RWPE2 (cell line): ENCODE measurements around the gene GRIK3.

Source experiments
- ATAC-seq: fragments of 200-7000 bp; cut with Tn5 transposase; 3 replicates; pipeline ENCODE4 v1.9.1; 2021; ENCODE audit warnings: low read depth
- DNase-seq: peaks from one replicate; pipeline ENCODE4 v3.0.0-alpha.2; 2020; ENCODE audit warnings: low spot score
- H3K27ac ChIP-seq: fragments of 450-650 bp; 2 replicates; pipeline ENCODE4 v1.5.1; 2017; ENCODE audit warnings: mild to moderate bottlenecking; ENCODE audit not compliant: poor library complexity, severe bottlenecking
- H3K27me3 ChIP-seq: fragments of 250-450 bp; sonication (Bioruptor Pico); 2 replicates; pipeline ENCODE4 v1.5.1; 2021; ENCODE audit warnings: mild to moderate bottlenecking, moderate library complexity; ENCODE audit not compliant: insufficient read depth, poor library complexity, severe bottlenecking
- H3K36me3 ChIP-seq: fragments of 250-450 bp; sonication (Bioruptor Pico); 2 replicates; pipeline ENCODE4 v1.5.1; 2020; ENCODE audit warnings: low read depth, mild to moderate bottlenecking, moderate library complexity
- H3K4me1 ChIP-seq: fragments of 250-450 bp; sonication (Bioruptor Pico); 2 replicates; pipeline ENCODE4 v1.5.1; 2021; ENCODE audit warnings: mild to moderate bottlenecking, moderate library complexity; ENCODE audit not compliant: insufficient read depth, poor library complexity, severe bottlenecking
- H3K4me3 ChIP-seq: fragments of 250-450 bp; sonication (Bioruptor Pico); 2 replicates; pipeline ENCODE4 v1.5.1; 2021; ENCODE audit warnings: mild to moderate bottlenecking, moderate library complexity; ENCODE audit not compliant: severe bottlenecking
- H3K9me3 ChIP-seq: fragments of 250-450 bp; sonication (Bioruptor Pico); 2 replicates; pipeline ENCODE4 v1.5.1; 2021; ENCODE audit warnings: mild to moderate bottlenecking, moderate library complexity; ENCODE audit not compliant: severe bottlenecking
- CTCF ChIP-seq: fragments of 450-650 bp; IDR thresholded peaks from one replicate; pipeline ENCODE4 v1.5.1; 2017; ENCODE audit warnings: mild to moderate bottlenecking, moderate library complexity; ENCODE audit not compliant: poor library complexity, severe bottlenecking

The GRIK3 gene

DNA sequence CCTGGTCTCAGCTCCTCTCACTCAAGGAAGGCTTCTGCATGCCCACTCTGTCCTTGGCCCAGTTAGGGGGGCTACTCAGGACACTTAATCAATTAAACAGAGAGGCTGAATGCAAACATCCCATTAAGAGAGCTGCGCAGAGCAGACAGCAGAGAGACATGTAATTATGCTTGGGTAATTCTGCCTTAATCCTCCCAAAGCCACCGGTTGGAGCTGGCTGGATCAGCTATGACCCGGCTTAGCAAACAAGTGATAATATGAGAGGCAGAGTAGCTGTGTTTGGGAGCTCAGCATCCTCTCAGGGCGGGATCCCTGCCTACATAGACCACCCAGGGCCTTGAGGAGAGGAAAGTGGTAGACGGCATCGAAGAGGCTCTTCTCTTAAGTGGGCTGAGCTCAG is 183.2 kb downstream of the GRIK3 start:
- Histone ChIP-seq H3K27ac (no peak overlapping the region), H3K9me3 (no peaks in the 10 kb centered on the region), H3K4me1 (no peaks in the 10 kb centered on the region), H3K4me3 (no peak overlapping the region), H3K36me3 (no peaks in the 10 kb centered on the region), H3K27me3 (peaks cover 49% of the 10 kb centered on the region)
- no peak for DNase-seq
- ATAC-seq, result no peak
- no peak for TF ChIP-seq CTCF

- Histone ChIP-seq H3K27me3 (peaks cover 40% of the 10 kb centered on the region), H3K4me3 (no peak overlapping the region), H3K36me3 (no peaks in the 10 kb centered on the region), H3K9me3 (no peaks in the 10 kb centered on the region), H3K27ac (no peak overlapping the region), H3K4me1 (no peaks in the 10 kb centered on the region)
- no peak for TF ChIP-seq CTCF
- no peak for ATAC-seq
- DNase-seq, result no peak
Observed at GRCh38 chr1:36849956-36850355, 184.4 kb downstream of the GRIK3 start.

DNA sequence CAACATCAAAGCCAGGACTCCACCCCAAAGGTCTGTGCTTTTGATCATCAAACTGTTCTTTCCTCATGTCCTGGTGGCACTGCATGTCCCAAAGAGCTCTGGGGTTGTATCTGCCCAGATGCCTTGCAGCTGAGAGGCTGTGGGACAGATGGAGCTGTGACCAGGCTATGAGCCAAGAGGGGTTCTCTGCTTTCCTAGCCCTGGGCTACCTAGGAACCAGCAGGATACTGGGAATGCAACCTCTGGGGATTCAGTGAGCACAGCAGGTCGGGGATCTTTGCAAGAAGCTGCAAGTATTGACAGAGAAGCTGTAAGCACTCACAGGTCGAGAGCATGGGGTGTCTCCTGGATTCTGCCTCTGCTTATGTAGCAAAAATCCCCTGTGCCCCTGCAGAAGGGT is 186.6 kb downstream of the GRIK3 start:
- Histone ChIP-seq H3K4me1 (no peaks in the 10 kb centered on the region), H3K27me3 (peaks cover 30% of the 10 kb centered on the region), H3K9me3 (no peaks in the 10 kb centered on the region), H3K4me3 (no peak overlapping the region), H3K36me3 (no peaks in the 10 kb centered on the region), H3K27ac (no peak overlapping the region)
- no peak for ATAC-seq
- TF ChIP-seq CTCF, result no peak
- DNase-seq, result no peak

GRCh38 chr1:36847186-36847585 is 187.1 kb downstream of the GRIK3 start:
- Histone ChIP-seq H3K36me3 (no peaks in the 10 kb centered on the region), H3K4me1 (no peaks in the 10 kb centered on the region), H3K27me3 (peaks cover 24% of the 10 kb centered on the region), H3K4me3 (no peak overlapping the region), H3K9me3 (no peaks in the 10 kb centered on the region), H3K27ac (no peak overlapping the region)
- TF ChIP-seq CTCF, result no peak
- ATAC-seq (no peak), DNase-seq (no peak)

GRCh38 chr1:36846357-36846756 is 188.0 kb downstream of the GRIK3 start:
- Histone ChIP-seq H3K4me1 (no peaks in the 10 kb centered on the region), H3K4me3 (no peak overlapping the region), H3K27ac (no peak overlapping the region), H3K36me3 (no peaks in the 10 kb centered on the region), H3K27me3 (peaks cover 20% of the 10 kb centered on the region), H3K9me3 (no peaks in the 10 kb centered on the region)
- no peak for ATAC-seq
- no peak for DNase-seq
- no peak for TF ChIP-seq CTCF
